Muscle of leg (tissue), 11 donors: ENCODE measurements around the gene GASK1A. TPM values are rescaled to one million over a fixed set of nuclear protein-coding genes. Genes with fewer than 3 reads are reported as not detected.
A peak's percentile ranks its signal among the peaks of the same experiment; 100 is the strongest.

Experiments used
- DNase-seq: peaks from one replicate; pipeline ENCODE4 v3.0.0; 2013
- H3K27ac ChIP-seq: one replicate; pipeline ENCODE4 v1.5.1; 2013; ENCODE audit warnings: mild to moderate bottlenecking, low read length, control low read depth
- H3K27me3 ChIP-seq: one replicate; pipeline ENCODE4 v1.6.1; 2013; ENCODE audit warnings: low read length; ENCODE audit not compliant: control insufficient read depth, insufficient read depth
- H3K36me3 ChIP-seq: one replicate; pipeline ENCODE4 v1.6.1; 2013; ENCODE audit warnings: low read length; ENCODE audit not compliant: control insufficient read depth, insufficient read depth
- H3K4me1 ChIP-seq: one replicate; pipeline ENCODE4 v1.6.1; 2013; ENCODE audit warnings: low read length; ENCODE audit not compliant: control insufficient read depth, insufficient read depth
- H3K4me3 ChIP-seq: one replicate; pipeline ENCODE4 v1.5.1; 2013; ENCODE audit warnings: low read length, control low read depth
- H3K9me3 ChIP-seq: replicated peaks from 2 replicates; pipeline ENCODE4 v1.6.1; 2013; ENCODE audit warnings: low read depth, low read length; ENCODE audit not compliant: control insufficient read depth
- WGBS: methylation state at CpG from one replicate; pipeline ENCODE4 v1.1.5; 2013; ENCODE audit warnings: missing lambda C conversion rate; ENCODE audit not compliant: insufficient coverage; 5-methylcytosine and 5-hydroxymethylcytosine counted together
- polyA plus RNA-seq, 8 donors: library from polyadenylated mRNA; unstranded; fragments of 120-200 nt; gene quantifications; one replicate each; pipeline versions ENCODE4 v1.2.1 to v1.2.3, GENCODE V29; 2013; ENCODE audit warnings: inconsistent platforms in 1 of 8, low replicate concordance in 1 of 8; ENCODE audit not compliant: insufficient read length in 8 of 8, insufficient read depth in 1 of 8
- total RNA-seq: library from RNA; stranded (reverse); fragments of 120-200 nt; gene quantifications from one replicate; pipeline ENCODE4 v1.2.4, GENCODE V29; 2013

GASK1A gene
- total and polyA plus RNA-seq, 9 donors, result 4.1 to 14.6 (median 6.8) TPM

DNA sequence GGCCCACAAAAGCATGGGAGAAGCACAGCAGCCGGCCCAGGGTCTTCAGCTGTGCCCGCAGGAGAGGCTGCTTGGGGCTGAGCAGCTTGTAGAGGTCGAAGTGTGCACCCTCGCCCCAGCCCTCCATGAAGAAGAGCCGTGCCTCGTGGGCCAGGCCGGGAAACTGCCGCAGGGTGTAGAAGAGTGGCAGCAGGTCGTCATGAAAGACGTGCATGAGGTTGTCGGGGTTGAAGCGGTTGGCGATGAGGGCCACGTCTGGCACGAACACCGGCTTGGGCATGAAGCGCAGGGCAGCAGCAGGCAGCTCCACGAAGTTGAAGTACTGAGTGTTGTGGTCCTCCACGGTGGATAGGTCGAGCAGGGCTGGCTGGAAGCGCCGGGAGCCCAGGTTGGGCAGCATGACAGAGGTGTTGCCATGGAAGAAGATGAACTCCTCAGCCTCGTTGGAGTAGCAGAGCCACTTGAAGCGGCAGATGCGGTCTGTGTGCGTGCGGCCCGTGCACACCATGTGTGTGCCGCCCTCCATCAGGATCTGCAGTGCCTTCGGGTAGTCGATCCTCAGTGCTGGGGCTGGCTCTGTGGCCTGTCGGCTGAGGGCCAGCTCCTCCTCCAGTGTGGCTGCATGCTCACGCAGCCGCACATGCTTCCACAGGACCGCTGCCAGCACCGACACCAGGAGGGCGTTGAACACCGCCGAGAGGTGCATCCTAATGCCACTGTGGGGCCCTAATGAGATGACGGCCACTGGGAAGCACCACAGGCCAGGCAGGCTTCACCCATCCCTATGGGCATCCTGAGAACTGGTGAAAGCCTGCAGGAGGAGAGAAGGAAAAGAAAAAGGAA lies 101.8 kb downstream of the GASK1A start:
- Histone ChIP-seq H3K27me3 (no peaks in the 10 kb centered on the region), H3K36me3 (peaks cover 38% of the 10 kb centered on the region), H3K9me3 (peaks cover 5% of the 10 kb centered on the region), H3K27ac (no peak overlapping the region), H3K4me1 (no peaks in the 10 kb centered on the region), H3K4me3 (no peak overlapping the region)
- WGBS, result 94% methylated on average over 38 of the region's 40 CpGs
- DNase-seq, result no peak

DNA sequence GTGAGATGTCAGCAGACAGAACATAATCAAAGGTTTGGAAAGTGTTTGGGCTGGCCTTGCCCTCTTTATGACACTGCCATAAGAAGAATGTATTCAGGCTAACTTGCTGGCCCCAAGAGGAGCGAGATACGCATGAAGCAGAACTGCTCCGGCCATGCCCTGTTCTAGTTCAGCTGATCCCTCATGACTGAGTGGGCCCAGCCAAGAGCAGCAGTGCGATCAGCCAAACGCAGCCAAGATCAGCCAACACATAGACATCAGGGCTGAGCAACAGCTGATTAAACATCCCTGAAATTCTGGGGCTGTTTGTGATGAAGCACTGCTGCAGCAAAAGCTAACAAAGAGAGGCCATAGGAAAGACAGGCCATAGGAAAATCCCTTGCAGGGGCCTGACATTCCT lies 102.7 kb downstream of the GASK1A start:
- 76% methylated on average over 5 of the region's 5 CpGs for WGBS
- Histone ChIP-seq H3K27ac (no peak overlapping the region), H3K27me3 (no peaks in the 10 kb centered on the region), H3K4me1 (no peaks in the 10 kb centered on the region), H3K36me3 (peaks cover 38% of the 10 kb centered on the region), H3K4me3 (no peak overlapping the region), H3K9me3 (peaks cover 5% of the 10 kb centered on the region)
- no peak for DNase-seq

DNA sequence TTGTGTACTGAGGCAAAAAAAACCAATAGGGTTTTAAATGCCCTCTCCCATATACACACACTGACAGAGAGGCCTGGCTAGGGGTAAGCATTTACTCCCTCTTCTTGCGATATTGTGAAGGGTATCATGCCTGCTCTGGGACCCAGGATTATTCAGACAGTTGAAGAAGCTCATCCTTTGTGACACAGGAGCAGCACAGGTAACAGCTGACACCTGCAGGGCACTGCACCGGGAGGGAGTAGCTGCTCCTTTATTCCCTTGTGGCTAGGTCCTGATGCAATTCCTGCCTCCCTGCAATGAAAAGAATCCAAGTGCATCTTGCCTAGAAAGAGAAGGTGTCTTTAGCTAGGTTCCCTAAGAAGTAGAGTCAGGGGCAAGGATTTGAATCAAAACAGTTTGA lies 103.3 kb downstream of the GASK1A start:
- WGBS, result 92% methylated on average over 2 of the region's 2 CpGs
- H3K36me3 ChIP-seq, result peaks cover 36% of the 10 kb centered on the region

DNA sequence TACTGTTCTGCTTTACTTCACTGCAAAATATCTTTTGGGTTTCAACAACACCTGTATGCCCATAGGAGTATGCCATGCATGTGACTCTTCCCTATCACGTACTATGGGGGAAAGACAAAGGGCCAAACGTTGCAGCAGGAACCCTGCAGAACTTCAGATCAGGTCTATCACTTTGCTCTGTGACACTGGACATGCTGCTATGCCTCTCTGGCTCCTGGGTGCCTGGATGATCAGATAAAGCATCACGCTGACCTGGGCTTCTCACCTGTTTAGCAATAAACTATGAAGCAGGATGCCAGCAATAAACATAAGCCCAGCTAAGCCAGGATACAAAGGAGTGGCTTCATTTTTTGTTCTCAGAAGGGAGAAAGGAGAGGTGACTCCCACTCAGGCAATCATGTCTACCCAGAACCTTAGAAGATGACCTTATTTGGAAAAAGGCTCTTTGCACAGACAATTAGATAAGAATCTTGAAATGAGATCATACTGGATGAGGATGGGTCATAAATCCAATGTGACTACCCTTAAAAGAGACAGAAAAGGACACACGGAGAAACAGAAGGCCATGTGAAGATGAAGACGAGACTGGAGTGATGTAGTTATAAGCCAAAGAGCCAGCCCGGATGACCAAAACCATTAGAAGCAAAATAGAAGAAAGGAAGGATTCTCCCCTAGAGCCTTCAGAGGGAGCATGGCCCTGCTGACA lies 107.5 kb downstream of the GASK1A start:
- no peaks in the 10 kb centered on the region for H3K27me3 ChIP-seq
- H3K36me3 ChIP-seq, result peaks cover 9% of the 10 kb centered on the region
- H3K9me3 ChIP-seq, result peaks cover 4% of the 10 kb centered on the region
- no peak overlapping the region for H3K27ac ChIP-seq
- no peak overlapping the region for H3K4me3 ChIP-seq
- DNase-seq, result no peak
- 81% methylated on average over 5 of the region's 6 CpGs for WGBS
- no peaks in the 10 kb centered on the region for H3K4me1 ChIP-seq

More for the DNA sequence above, 103.3 kb downstream of the GASK1A start:
- no peaks in the 10 kb centered on the region for H3K27me3 ChIP-seq
- H3K4me1 ChIP-seq, result no peaks in the 10 kb centered on the region
- no peak overlapping the region for H3K27ac ChIP-seq
- H3K9me3 ChIP-seq, result peaks cover 5% of the 10 kb centered on the region
- no peak for DNase-seq
- H3K4me3 ChIP-seq, result no peak overlapping the region

DNA sequence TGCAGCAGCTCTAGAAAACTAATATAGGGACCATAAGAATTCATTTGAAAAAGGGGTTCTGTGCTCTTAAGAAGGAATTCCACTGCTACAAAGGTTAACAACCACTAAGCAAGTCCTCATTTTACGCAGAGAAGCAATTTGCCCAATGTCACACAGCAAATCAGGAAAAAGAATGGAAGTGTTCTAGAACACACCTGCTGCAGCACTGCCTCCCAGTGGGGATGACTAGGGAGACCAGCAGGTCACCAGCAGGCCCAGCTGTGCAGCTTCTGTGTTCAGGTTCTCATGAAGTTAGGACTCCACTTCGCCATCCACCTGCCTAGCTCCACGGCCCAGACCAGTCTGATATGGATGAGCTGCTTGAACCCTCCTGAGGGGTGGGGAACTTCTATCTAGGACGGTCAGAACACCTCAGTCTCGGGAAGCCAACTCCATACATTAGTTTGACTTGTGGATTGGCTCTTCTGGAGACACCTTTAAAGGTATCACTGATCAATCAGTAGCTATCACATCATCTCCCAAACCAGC lies 108.2 kb downstream of the GASK1A start:
- Histone ChIP-seq H3K4me1 (no peaks in the 10 kb centered on the region), H3K4me3 (no peak overlapping the region), H3K9me3 (no peaks in the 10 kb centered on the region), H3K27me3 (no peaks in the 10 kb centered on the region), H3K36me3 (peaks cover 9% of the 10 kb centered on the region), H3K27ac (no peak overlapping the region)
- WGBS, result no CpG with 5 or more reads among the region's 5 CpGs
- no peak for DNase-seq

DNA sequence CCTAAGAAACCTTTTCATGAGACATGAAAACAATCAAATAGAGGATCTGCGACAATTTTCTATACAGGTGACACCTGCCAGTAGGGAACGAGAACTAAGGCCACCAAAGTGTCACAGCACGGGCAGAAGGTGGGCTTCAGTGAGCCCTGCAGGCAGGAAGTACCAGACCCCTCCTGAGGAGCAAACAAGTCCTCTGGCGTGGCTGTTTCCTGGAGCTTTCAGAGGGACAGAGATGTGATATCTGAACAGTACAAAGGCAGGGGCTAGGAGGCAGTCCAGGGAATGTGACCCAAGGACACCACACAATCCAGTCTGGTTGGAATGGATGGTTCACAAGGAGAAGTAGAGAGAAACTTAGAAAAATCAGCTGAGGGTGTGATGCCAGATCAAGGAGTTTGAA lies 110.0 kb downstream of the GASK1A start:
- Histone ChIP-seq H3K4me1 (peaks cover 13% of the 10 kb centered on the region), H3K9me3 (no peaks in the 10 kb centered on the region), H3K36me3 (peaks cover 5% of the 10 kb centered on the region), H3K27me3 (no peaks in the 10 kb centered on the region), H3K4me3 (no peak overlapping the region), H3K27ac (no peak overlapping the region)
- 81% methylated on average over 3 of the region's 4 CpGs for WGBS
- DNase-seq, result no peak

DNA sequence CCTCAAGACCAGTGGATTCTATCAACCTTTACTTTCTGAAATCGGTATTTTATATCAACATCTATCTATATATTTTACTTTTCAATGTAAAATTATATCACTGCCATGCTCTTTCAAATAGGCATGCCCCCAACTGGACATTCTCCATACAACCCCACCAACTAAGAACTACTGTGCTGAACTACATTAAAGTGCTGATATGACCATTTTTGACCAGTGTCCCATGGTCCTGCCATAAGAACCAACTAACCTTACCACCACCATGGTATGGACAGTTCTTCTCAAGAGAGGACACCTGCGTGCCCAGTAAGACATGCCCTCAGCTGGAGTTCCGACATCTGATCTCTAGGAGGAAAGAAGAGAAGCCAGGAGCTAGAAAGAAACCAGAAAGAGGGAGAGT lies 111.1 kb downstream of the GASK1A start:
- Histone ChIP-seq H3K9me3 (no peaks in the 10 kb centered on the region), H3K36me3 (peaks cover 4% of the 10 kb centered on the region), H3K4me3 (no peak overlapping the region), H3K27me3 (no peaks in the 10 kb centered on the region), H3K27ac (no peak overlapping the region), H3K4me1 (peaks cover 25% of the 10 kb centered on the region)
- WGBS, result 100% methylated on average over 1 of the region's 3 CpGs
- no peak for DNase-seq

DNA sequence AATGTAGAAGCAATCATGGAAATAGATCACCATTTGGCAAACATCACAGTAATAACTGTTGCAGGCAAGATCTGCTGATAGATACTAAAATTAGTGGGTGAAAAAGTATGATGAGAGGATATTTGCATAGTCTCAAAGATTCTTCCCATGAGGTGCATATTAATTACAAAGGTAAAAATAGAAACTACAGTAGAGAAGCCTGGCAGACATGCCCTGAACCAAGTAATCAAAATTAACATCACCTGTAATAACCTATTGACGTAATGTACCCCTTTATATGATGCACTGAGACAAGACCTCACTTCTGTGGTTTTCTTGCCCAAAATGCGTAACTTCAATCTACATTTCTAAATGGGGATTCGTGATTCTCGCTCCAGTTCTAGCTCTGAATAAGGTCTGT lies 112.4 kb downstream of the GASK1A start:
- no peak for DNase-seq
- H3K27ac ChIP-seq, result no peak overlapping the region
- 100% methylated on average over 1 of the region's 4 CpGs for WGBS
- H3K27me3 ChIP-seq, result no peaks in the 10 kb centered on the region
- no peaks in the 10 kb centered on the region for H3K9me3 ChIP-seq
- H3K36me3 ChIP-seq, result peaks cover 4% of the 10 kb centered on the region
- H3K4me3 ChIP-seq, result no peak overlapping the region
- peaks cover 33% of the 10 kb centered on the region for H3K4me1 ChIP-seq

DNA sequence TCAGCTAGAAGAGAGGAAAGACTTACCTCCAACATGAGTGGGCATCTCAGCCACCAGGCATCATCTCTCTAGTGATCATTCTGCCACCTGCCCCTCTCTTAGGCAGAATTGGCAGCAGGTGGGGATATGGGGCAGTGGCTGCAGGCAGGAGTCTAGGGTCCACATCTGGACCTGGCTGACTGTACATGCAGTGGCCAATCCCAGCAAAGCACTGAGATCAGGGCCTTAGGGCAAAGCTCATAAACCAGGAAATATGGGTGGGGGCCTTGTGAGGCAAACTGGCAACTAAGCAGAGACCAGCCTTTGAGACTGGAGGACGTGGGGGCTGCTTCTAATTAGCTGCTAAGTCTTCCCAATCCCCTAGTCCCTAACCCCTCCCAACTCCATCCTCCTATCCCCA lies 113.9 kb downstream of the GASK1A start:
- Histone ChIP-seq H3K4me1 (peaks cover 41% of the 10 kb centered on the region), H3K27me3 (no peaks in the 10 kb centered on the region), H3K27ac (no peak overlapping the region), H3K9me3 (no peaks in the 10 kb centered on the region), H3K4me3 (no peak overlapping the region), H3K36me3 (peaks cover 4% of the 10 kb centered on the region)
- WGBS, result no CpG with 5 or more reads among the region's 1 CpG
- no peak for DNase-seq

DNA sequence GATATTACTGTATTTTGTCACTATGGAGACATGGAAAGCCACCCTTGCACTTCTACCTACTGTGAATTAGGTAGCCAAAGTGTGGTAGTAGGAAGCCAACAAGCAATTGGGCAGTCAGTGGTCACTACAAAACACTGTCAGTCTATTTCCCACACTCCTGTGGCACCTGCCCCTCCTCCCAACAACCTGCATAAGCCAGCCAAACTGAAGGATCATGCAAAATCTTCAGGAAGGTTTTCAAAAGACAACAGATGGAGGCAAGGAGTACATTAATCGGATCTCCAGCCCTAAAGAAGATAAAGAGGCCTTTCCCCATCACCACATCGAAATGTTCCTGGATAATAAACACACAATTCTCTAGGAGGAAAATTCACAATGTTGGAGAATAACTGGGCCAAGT lies 114.9 kb downstream of the GASK1A start:
- peaks cover 3% of the 10 kb centered on the region for H3K36me3 ChIP-seq
- peak overlapping the region; percentile 53 for H3K27ac ChIP-seq
- no peaks in the 10 kb centered on the region for H3K27me3 ChIP-seq
- H3K9me3 ChIP-seq, result no peaks in the 10 kb centered on the region
- DNase-seq, result no peak
- H3K4me3 ChIP-seq, result no peak overlapping the region
- WGBS, result no CpG with 5 or more reads among the region's 2 CpGs
- H3K4me1 ChIP-seq, result peaks cover 41% of the 10 kb centered on the region
